A673 (cell line): ENCODE data around the gene JARID2.

ENCODE experiments used
- CTCF ChIP-seq: fragments of 300-800, 200-600 bp; sonication (generic); conservative IDR thresholded peaks from 2 replicates; pipeline ENCODE4 v1.5.1; 2017; ENCODE audit warnings: low read depth, mild to moderate bottlenecking, antibody characterized with exemption, low read length, moderate library complexity, mixed read lengths
- EZH2 ChIP-seq: fragments of 200-600 bp; sonication (generic); IDR thresholded peaks from 2 replicates; pipeline ENCODE4 v1.6.1; 2017; ENCODE audit warnings: borderline replicate concordance, low read depth, mild to moderate bottlenecking, mixed read lengths, antibody characterized with exemption, low read length; ENCODE audit not compliant: poor library complexity, severe bottlenecking

GRCh38 chr6:15260099-15260821 lies 14.4 kb downstream of the JARID2 start:
- no peak for TF ChIP-seq CTCF
- no peak for TF ChIP-seq EZH2
